Measurements from ENCODE around the gene DAG1. TPM values are rescaled to one million over a fixed set of nuclear protein-coding genes. Genes with fewer than 3 reads are reported as not detected.

The DAG1 gene
- total RNA-seq = 41.3 and 53.8 TPM in 2 replicates

DNA sequence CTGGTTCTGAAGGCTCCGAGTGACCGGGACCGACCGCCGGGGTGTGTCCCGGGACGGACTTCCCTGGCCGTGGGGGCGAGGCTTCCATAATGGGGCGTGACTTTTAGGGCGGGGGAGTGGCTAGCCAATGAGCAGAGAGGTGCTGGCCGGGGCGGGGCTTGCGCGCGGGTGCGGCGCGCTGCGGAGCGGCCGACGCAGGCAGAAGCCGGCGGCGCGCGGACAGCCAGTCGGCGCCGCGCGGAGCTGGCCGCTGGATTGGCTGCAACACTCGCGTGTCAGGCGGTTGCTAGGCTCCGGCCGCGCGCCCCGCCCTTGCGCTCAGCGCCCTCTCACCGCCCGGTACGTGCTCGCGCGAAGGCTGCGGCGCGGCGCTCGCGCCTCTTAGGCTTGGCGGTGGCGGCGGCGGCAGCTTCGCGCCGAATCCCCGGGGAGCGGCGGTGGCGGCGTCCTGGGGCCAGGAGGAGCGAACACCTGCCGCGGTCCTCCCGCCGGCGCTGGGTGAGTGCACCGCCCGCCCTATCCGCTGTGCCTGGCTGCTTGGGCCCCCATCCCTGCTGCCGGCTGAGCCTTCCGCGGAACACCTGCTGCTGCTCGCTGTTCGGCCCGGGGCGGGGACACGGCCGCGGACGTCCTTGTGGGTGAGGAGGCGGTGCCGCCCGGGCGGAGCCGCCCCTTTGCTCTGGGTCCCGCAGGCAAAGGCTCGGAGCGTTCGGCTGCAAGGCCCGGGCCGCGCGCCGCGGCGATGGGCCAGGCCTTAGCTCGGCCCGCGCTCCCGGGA, at the start of gene DAG1:
DAG1 (plus strand) TSS at position 332 of the 778 bp plus-strand sequence. CDS start 40,268 bp downstream, outside the sequence.

DNA sequence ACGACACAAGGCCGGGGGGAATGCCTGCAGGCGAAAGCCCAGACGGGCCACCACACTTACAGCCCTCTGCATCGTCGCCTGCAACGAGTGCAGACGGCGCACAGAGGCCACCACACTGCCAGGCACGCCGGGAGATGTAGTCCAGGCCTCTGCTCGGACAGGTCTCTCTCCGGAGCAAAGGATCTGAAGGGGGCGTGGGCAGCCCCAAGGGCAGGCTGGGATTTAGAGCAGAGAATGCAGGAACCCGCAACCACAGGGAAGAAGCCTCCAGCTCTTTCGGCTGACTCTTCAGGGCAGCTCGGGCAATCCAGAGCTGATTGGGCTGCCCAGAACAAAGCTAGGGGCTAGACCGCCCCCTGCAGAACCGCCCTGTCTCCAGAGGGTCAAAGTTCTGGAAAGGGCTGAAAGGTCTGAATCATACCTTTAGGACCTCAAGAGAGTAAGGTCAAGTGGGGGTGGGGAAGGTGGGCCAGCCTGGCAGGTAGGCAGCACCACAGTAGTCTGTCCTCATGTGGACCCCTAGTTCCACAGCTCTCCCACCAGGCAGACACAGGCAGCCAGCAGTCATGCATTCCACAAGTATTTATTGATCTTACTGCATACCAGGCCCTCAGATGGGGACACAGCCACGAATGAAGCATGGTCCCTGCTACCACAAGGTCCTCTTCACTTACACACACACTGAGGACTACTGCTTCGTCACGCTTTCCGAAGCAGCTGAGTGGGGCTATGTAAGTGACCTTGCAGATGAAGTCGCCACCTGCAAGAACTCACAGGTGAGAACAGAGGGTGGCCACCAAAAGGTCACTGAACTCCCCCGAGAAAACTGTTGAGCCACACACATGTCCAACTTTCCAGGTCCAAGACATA, 47.5 kb upstream of the DAG1 start, which contains the start of gene AMT:
AMT (minus strand) TSS at position 95 of the 870 bp plus-strand sequence; CDS start at position 72, 23 bp downstream.

GRCh38 chr3:49553692-49554632, 83.9 kb downstream of the DAG1 start, which contains the start of gene BSN:
BSN (plus strand) TSS chr3:49554477; CDS start chr3:49554603, 126 bp downstream.

Other genes starting within 250 kb of the DAG1 start
- 1.3 and 2.3 TPM in 2 replicates for gene C3orf62, start 193.0 kb upstream of the DAG1 start, total RNA-seq
- 24.3 and 35.6 TPM in 2 replicates for gene USP4, start 130.2 kb upstream of the DAG1 start, total RNA-seq
- gene GPX1, start 111.9 kb upstream of the DAG1 start, total RNA-seq = 250 and 395 TPM in 2 replicates
- gene RHOA, start 58.3 kb upstream of the DAG1 start, total RNA-seq = 565 and 822 TPM in 2 replicates
- 26.6 and 26.8 TPM in 2 replicates for gene TCTA, start 57.8 kb upstream of the DAG1 start, total RNA-seq
- gene AMT, start 47.8 kb upstream of the DAG1 start, total RNA-seq = 1.2 and 3.2 TPM in 2 replicates
- gene NICN1, start 40.9 kb upstream of the DAG1 start, total RNA-seq = 5.1 and 7.4 TPM in 2 replicates
- gene BSN, start 84.2 kb downstream of the DAG1 start, total RNA-seq = under 0.01 and 0.17 TPM in 2 replicates
- gene APEH, start 204.1 kb downstream of the DAG1 start, total RNA-seq = 134 and 165 TPM in 2 replicates
- 6.5 and 10.4 TPM in 2 replicates for gene MST1, start 219.2 kb downstream of the DAG1 start, total RNA-seq
- 26.2 and 35.1 TPM in 2 replicates for gene RNF123, start 219.3 kb downstream of the DAG1 start, total RNA-seq
- gene AMIGO3, start 249.4 kb downstream of the DAG1 start, total RNA-seq = 0.29 and 1.8 TPM in 2 replicates

Measured in smooth muscle cell of trachea (primary cell).